ENCODE results near the gene TTC12.

Gene TTC12

GRCh38 chr11:113404859-113405430, 90.6 kb downstream of the TTC12 start:
- DNase-seq (ENCODE audit: low read depth, low spot score), result no peak

GRCh38 chr11:113405724-113406478, 91.5 kb downstream of the TTC12 start:
- no peak for DNase-seq (ENCODE audit: low read depth, low spot score)

GRCh38 chr11:113407163-113407562, 92.8 kb downstream of the TTC12 start:
- DNase-seq (ENCODE audit: low read depth, low spot score), result no peak

- DNase-seq (ENCODE audit: low read depth, low spot score), result no peak
Measured at GRCh38 chr11:113408206-113408605, 93.8 kb downstream of the TTC12 start.

- DNase-seq (ENCODE audit: low read depth, low spot score), result no peak
Measured at GRCh38 chr11:113408887-113409286, 94.5 kb downstream of the TTC12 start.

GRCh38 chr11:113409526-113409925, 95.1 kb downstream of the TTC12 start:
- DNase-seq (ENCODE audit: low read depth, low spot score), result no peak

GRCh38 chr11:113410414-113411135, 96.2 kb downstream of the TTC12 start:
- no peak for DNase-seq (ENCODE audit: low read depth, low spot score)

- DNase-seq (ENCODE audit: low read depth, low spot score), result no peak
Measured at GRCh38 chr11:113411536-113411935, 97.2 kb downstream of the TTC12 start.

GRCh38 chr11:113412675-113413074, 98.3 kb downstream of the TTC12 start:
- DNase-seq (ENCODE audit: low read depth, low spot score), result no peak

GRCh38 chr11:113415343-113415742, 101.0 kb downstream of the TTC12 start:
- DNase-seq (ENCODE audit: low read depth, low spot score), result no peak

Measured in activated naive CD8-positive, alpha-beta T cell treated with anti-CD3 and anti-CD28 coated beads, Interleukin-2, amount 50 U/mL, for 16 hours (primary cell).